Loucy (cell line): ENCODE results near the gene DRICH1.

Experiments
- H2AFZ ChIP-seq: fragments of 200-600 bp; sonication (generic); 2 replicates; pipeline ENCODE4 v1.6.0; 2016; ENCODE audit warnings: antibody characterized with exemption, mild to moderate bottlenecking, low read length, moderate library complexity
- H3F3A ChIP-seq: fragments of 200-600 bp; 2 replicates; pipeline ENCODE4 v1.6.0; 2016; ENCODE audit warnings: antibody characterized with exemption, low read depth, mild to moderate bottlenecking
- H3K27me3 ChIP-seq: fragments of 200-600 bp; sonication (generic); 2 replicates; pipeline ENCODE4 v1.6.1; 2014; ENCODE audit warnings: low read length, mild to moderate bottlenecking; ENCODE audit not compliant: insufficient read depth, poor library complexity, severe bottlenecking
- H3K36me3 ChIP-seq: fragments of 200-600 bp; sonication (generic); 2 replicates; pipeline ENCODE4 v1.6.1; 2016; ENCODE audit warnings: low read length; ENCODE audit not compliant: insufficient read depth
- H3K4me1 ChIP-seq: fragments of 200-600 bp; sonication (generic); 2 replicates; pipeline ENCODE4 v1.5.1; 2014; ENCODE audit warnings: low read length, mild to moderate bottlenecking; ENCODE audit not compliant: insufficient read depth, poor library complexity, severe bottlenecking
- H3K4me2 ChIP-seq: fragments of 200-600 bp; sonication (generic); 2 replicates; pipeline ENCODE4 v1.6.0; 2014; ENCODE audit warnings: antibody characterized with exemption, low read length, low read depth, mild to moderate bottlenecking; ENCODE audit not compliant: poor library complexity, severe bottlenecking
- H3K4me3 ChIP-seq: fragments of 200-600 bp; sonication (generic); 2 replicates; pipeline ENCODE4 v1.5.1; 2014; ENCODE audit warnings: low read length, mild to moderate bottlenecking, mixed read lengths; ENCODE audit not compliant: poor library complexity, severe bottlenecking
- H3K79me2 ChIP-seq: fragments of 200-600 bp; sonication (generic); 2 replicates; pipeline ENCODE4 v1.6.1; 2014; ENCODE audit warnings: low read length; ENCODE audit not compliant: insufficient read depth
- H3K9ac ChIP-seq: fragments of 200-600 bp; sonication (generic); 2 replicates; pipeline ENCODE4 v1.6.0; 2014; ENCODE audit warnings: mild to moderate bottlenecking, low read depth, low read length, moderate library complexity; ENCODE audit not compliant: poor library complexity, severe bottlenecking
- H3K9me2 ChIP-seq: fragments of 200-600 bp; sonication (generic); replicated peaks from 2 replicates; pipeline ENCODE4 v1.6.1; 2016; ENCODE audit warnings: low read depth, low read length, mixed read lengths
- H3K9me3 ChIP-seq: fragments of 200-600 bp; sonication (generic); 2 replicates; pipeline ENCODE4 v1.6.1; 2014; ENCODE audit warnings: mild to moderate bottlenecking, antibody characterized with exemption, low read length, low read depth; ENCODE audit not compliant: insufficient read depth
- H4K20me1 ChIP-seq: fragments of 200-600 bp; sonication (generic); 2 replicates; pipeline ENCODE4 v1.6.0; 2014; ENCODE audit warnings: antibody characterized with exemption, low read length, mild to moderate bottlenecking; ENCODE audit not compliant: insufficient read depth, poor library complexity, severe bottlenecking
- CTCF ChIP-seq: fragments of 200-600 bp; sonication (generic); conservative IDR thresholded peaks from 2 replicates; pipeline ENCODE4 v1.5.1; 2014; ENCODE audit warnings: mild to moderate bottlenecking, antibody characterized with exemption, low read length
- EZH2phosphoT487 ChIP-seq: fragments of 200-600 bp; IDR thresholded peaks from 2 replicates; pipeline ENCODE4 v1.6.1; 2018; ENCODE audit warnings: antibody characterized with exemption, mild to moderate bottlenecking, moderate library complexity, borderline replicate concordance

DRICH1 gene

GRCh38 chr22:23632178-23632577, at the start of gene DRICH1:
DRICH1 (minus strand) TSS chr22:23632321; CDS start chr22:23632023, 298 bp downstream.
- Histone ChIP-seq H3K79me2 (no peaks in the 10 kb centered on the region), H4K20me1 (no peaks in the 10 kb centered on the region), H3K4me3 (no peak within 1 kb of the TSS), H3F3A (no peaks in the 10 kb centered on the region), H3K9me2 (no peaks in the 10 kb centered on the region), H3K9ac (no peak within 1 kb of the TSS), H3K4me2 (no peak within 1 kb of the TSS), H2AFZ (no peak within 1 kb of the TSS), H3K36me3 (no peaks in the 10 kb centered on the region), H3K4me1 (peaks cover 5% of the 10 kb centered on the region), H3K9me3 (no peaks in the 10 kb centered on the region), H3K27me3 (no peaks in the 10 kb centered on the region)
- no peak for TF ChIP-seq CTCF
- TF ChIP-seq EZH2phosphoT487 = no peak

- no peaks in the 10 kb centered on the region for H3F3A ChIP-seq
Measured at GRCh38 chr22:23681026-23681809, 49.1 kb upstream of the DRICH1 start.

GRCh38 chr22:23678133-23678532, 46.0 kb upstream of the DRICH1 start:
- Histone ChIP-seq H3K4me2 (no peak overlapping the region), H3K4me3 (no peak overlapping the region), H3K4me1 (peaks cover 8% of the 10 kb centered on the region), H3K79me2 (no peaks in the 10 kb centered on the region), H2AFZ (no peak overlapping the region), H3F3A (no peaks in the 10 kb centered on the region), H3K9ac (no peak overlapping the region), H3K27me3 (no peaks in the 10 kb centered on the region), H4K20me1 (no peaks in the 10 kb centered on the region), H3K9me3 (no peaks in the 10 kb centered on the region), H3K36me3 (no peaks in the 10 kb centered on the region; the same call in 1 of the 2 replicates), H3K9me2 (no peaks in the 10 kb centered on the region)
- TF ChIP-seq EZH2phosphoT487 (no peak), CTCF (no peak)

More at GRCh38 chr22:23681026-23681809, 49.1 kb upstream of the DRICH1 start:
- no peak overlapping the region for H3K4me3 ChIP-seq
- no peak overlapping the region for H2AFZ ChIP-seq
- no peaks in the 10 kb centered on the region for H3K9me2 ChIP-seq
- H3K4me1 ChIP-seq = peaks cover 4% of the 10 kb centered on the region
- H3K9ac ChIP-seq = no peak overlapping the region
- no peaks in the 10 kb centered on the region for H4K20me1 ChIP-seq
- H3K9me3 ChIP-seq = no peaks in the 10 kb centered on the region
- no peaks in the 10 kb centered on the region for H3K27me3 ChIP-seq
- no peaks in the 10 kb centered on the region for H3K79me2 ChIP-seq
- H3K36me3 ChIP-seq = peaks cover 3% of the 10 kb centered on the region; the same call in 1 of the 2 replicates
- H3K4me2 ChIP-seq = no peak overlapping the region
- no peak; the same call in 1 of the 2 replicates for TF ChIP-seq CTCF
- TF ChIP-seq EZH2phosphoT487 = no peak
